HepG2 (cell line): ENCODE results near the gene SWI5. TPM values are rescaled to one million over a fixed set of nuclear protein-coding genes. Genes with fewer than 3 reads are reported as not detected.

Experiments
- FOXK2 ChIP-seq: fragments of 450-650 bp; IDR thresholded peaks from 2 replicates; pipeline ENCODE4 v1.6.1; 2016
- IRF9 ChIP-seq: sonication (generic); formaldehyde crosslinking; IDR thresholded peaks from 2 replicates; pipeline ENCODE4 v1.8.0; 2022; ENCODE audit warnings: missing genetic modification reagents, mild to moderate bottlenecking, borderline replicate concordance
- NCOA2 ChIP-seq: sonication (generic); formaldehyde crosslinking; IDR thresholded peaks from 2 replicates; pipeline ENCODE4 v1.8.0; 2022; ENCODE audit warnings: inconsistent platforms
- NR2F1 ChIP-seq, 2 experiments: fragments of 450-650 bp in 1 of 2; formaldehyde crosslinking in 1 of 2; IDR thresholded peaks; 2 replicates each; pipeline versions ENCODE4 v1.5.0 to v1.6.1; 2016 to 2020; ENCODE audit warnings: mild to moderate bottlenecking in 1 of 2, missing compliant biosample characterization in 1 of 2, missing genetic modification reagents in 1 of 2, moderate library complexity in 1 of 2
- NR2F6 ChIP-seq, 2 experiments: IDR thresholded peaks; 2 replicates each; pipeline ENCODE4 v1.6.1; 2016; ENCODE audit warnings: antibody characterized with exemption in 1 of 2, mild to moderate bottlenecking in 1 of 2
- PHF8 ChIP-seq: sonication (generic); formaldehyde crosslinking; IDR thresholded peaks from 2 replicates; pipeline ENCODE4 v1.5.0; 2020; ENCODE audit warnings: missing genetic modification reagents
- PRPF4 ChIP-seq: fragments of 200-400 bp; formaldehyde crosslinking; IDR thresholded peaks from 2 replicates; pipeline ENCODE4 v1.6.1; 2016; ENCODE audit warnings: low read length, low read depth; ENCODE audit not compliant: poor library complexity, severe bottlenecking
- RNF2 ChIP-seq: fragments of 450-650 bp; conservative IDR thresholded peaks from 2 replicates; pipeline ENCODE4 v1.6.1; 2016; ENCODE audit warnings: low read depth
- SP140L ChIP-seq: sonication (generic); formaldehyde crosslinking; IDR thresholded peaks from 2 replicates; pipeline ENCODE4 v1.4.0; 2020; ENCODE audit warnings: missing genetic modification reagents, borderline replicate concordance
- TAF15 ChIP-seq: fragments of 200-400 bp; formaldehyde crosslinking; IDR thresholded peaks from one replicate; pipeline ENCODE4 v1.6.1; 2018; ENCODE audit warnings: mild to moderate bottlenecking, low read depth, low read length; ENCODE audit not compliant: poor library complexity, severe bottlenecking
- TCF12 ChIP-seq, 2 experiments: fragments of 450-650 bp in 1 of 2; sonication (generic) in 1 of 2; formaldehyde crosslinking in 1 of 2; IDR thresholded peaks; 2 replicates each; pipeline versions ENCODE4 v1.6.1 to v1.8.0; 2017 to 2022; ENCODE audit warnings: antibody characterized with exemption in 1 of 2, mild to moderate bottlenecking in 1 of 2, missing genetic modification reagents in 1 of 2, moderate library complexity in 1 of 2
- TCF7L2 ChIP-seq: IDR thresholded peaks from 2 replicates; pipeline ENCODE4 v1.6.1; 2011; ENCODE audit warnings: mild to moderate bottlenecking, low read depth, low read length, moderate library complexity
- WIZ ChIP-seq: sonication (generic); formaldehyde crosslinking; IDR thresholded peaks from 2 replicates; pipeline ENCODE4 v1.5.1; 2020; ENCODE audit warnings: mild to moderate bottlenecking, missing genetic modification reagents
- ZEB1 ChIP-seq: IDR thresholded peaks from 2 replicates; pipeline ENCODE4 v1.6.1; 2012; ENCODE audit warnings: mild to moderate bottlenecking, low read depth, inconsistent platforms; ENCODE audit not compliant: insufficient replicate concordance
- ZFYVE20 ChIP-seq: sonication (generic); formaldehyde crosslinking; IDR thresholded peaks from 2 replicates; pipeline ENCODE4 v1.8.0; 2023; ENCODE audit warnings: low read depth, mild to moderate bottlenecking, moderate library complexity, missing genetic modification reagents, borderline replicate concordance
- ZNF24 ChIP-seq: fragments of 450-650 bp; IDR thresholded peaks from 2 replicates; pipeline ENCODE4 v1.6.1; 2017; ENCODE audit warnings: antibody characterized with exemption, mild to moderate bottlenecking
- ZNF33B ChIP-seq: sonication (generic); formaldehyde crosslinking; IDR thresholded peaks from 2 replicates; pipeline ENCODE4 v1.5.1; 2020; ENCODE audit warnings: mild to moderate bottlenecking, missing genetic modification reagents
- ZNF496 ChIP-seq: sonication (generic); formaldehyde crosslinking; IDR thresholded peaks from 2 replicates; pipeline ENCODE4 v1.8.1; 2023; ENCODE audit warnings: mild to moderate bottlenecking, moderate library complexity, missing genetic modification reagents; ENCODE audit not compliant: insufficient replicate concordance
- ZNF747 ChIP-seq: sonication (generic); formaldehyde crosslinking; IDR thresholded peaks from 2 replicates; pipeline ENCODE4 v1.8.1; 2023; ENCODE audit warnings: missing genetic modification reagents, mild to moderate bottlenecking, borderline replicate concordance
- ZNF816 ChIP-seq: sonication (generic); formaldehyde crosslinking; IDR thresholded peaks from 2 replicates; pipeline ENCODE4 v1.8.0; 2022; ENCODE audit warnings: missing genetic modification reagents, mild to moderate bottlenecking, borderline replicate concordance
- ZSCAN20 ChIP-seq: sonication (generic); formaldehyde crosslinking; IDR thresholded peaks from 2 replicates; pipeline ENCODE4 v1.4.0; 2020; ENCODE audit warnings: missing genetic modification reagents, mild to moderate bottlenecking, borderline replicate concordance
- polyA plus RNA-seq, 8 experiments: library from polyadenylated mRNA; depleted of rRNA in 3 of 8; stranded (reverse) in 7 of 8; unstranded in 1 of 8; fragments of >200 nt; fragmentation: Illumina TruSeq in 4 of 8; extraction: Trizol in 4 of 8; gene quantifications; 2 replicates each; pipeline versions ENCODE4 v1.2.1 to v1.2.3, GENCODE V29; 2011 to 2016; ENCODE audit warnings: low read depth in 4 of 8, missing spikeins in 1 of 8, mixed read lengths in 1 of 8; ENCODE audit not compliant: insufficient read depth in 1 of 8
- total RNA-seq, 5 experiments: library from RNA; depleted of rRNA; stranded (reverse); fragments of >200 nt; fragmentation: Illumina TruSeq; extraction: Trizol; gene quantifications; 2 replicates each; pipeline ENCODE4 v1.2.3, GENCODE V29; 2016; ENCODE audit warnings: low read depth in 1 of 5
- TF ChIP-seq, protein P1 (sequence below): sonication (generic); formaldehyde crosslinking; IDR thresholded peaks from 2 replicates; pipeline ENCODE4 v1.4.0; 2020; ENCODE audit warnings: low read depth, missing genetic modification reagents
- TF ChIP-seq, protein P2 (sequence below): sonication (generic); formaldehyde crosslinking; conservative IDR thresholded peaks from 2 replicates; pipeline ENCODE4 v1.4.0; 2020; ENCODE audit warnings: missing genetic modification reagents

SWI5 gene
- total and polyA plus RNA-seq, 2 of the 13 experiments (the other 11 are each of a cell fraction or from before 2014, with no cell fraction given): 39.2 to 41.0 TPM

GRCh38 chr9:128276008-128276573 is at the start of gene SWI5 (continued):
- no peak for TF ChIP-seq ZEB1
- TF ChIP-seq TAF15: peak; percentile 88
- peak; percentile 89 for TF ChIP-seq NR2F6 (IDR thresholded peaks at IDR 0.05)
- TF ChIP-seq NR2F6 (CRISPR knock-in tag; IDR thresholded peaks at IDR 0.05): peak; percentile 91
- TF ChIP-seq RNF2: no peak
- TF ChIP-seq ZNF747 (CRISPR knock-in tag): no peak
- no peak for TF ChIP-seq PRPF4
- no peak for TF ChIP-seq TCF7L2
- no peak for TF ChIP-seq TCF12 (IDR thresholded peaks at IDR 0.05)
- TF ChIP-seq TCF12 (CRISPR knock-in tag; IDR thresholded peaks at IDR 0.05): no peak
- no peak for TF ChIP-seq ZNF496
- peak; percentile 82 to 92; a peak in 3 of 4 replicates for TF ChIP-seq NR2F1 (CRISPR knock-in tag; IDR thresholded peaks at IDR 0.05)
- TF ChIP-seq, protein P1, sequence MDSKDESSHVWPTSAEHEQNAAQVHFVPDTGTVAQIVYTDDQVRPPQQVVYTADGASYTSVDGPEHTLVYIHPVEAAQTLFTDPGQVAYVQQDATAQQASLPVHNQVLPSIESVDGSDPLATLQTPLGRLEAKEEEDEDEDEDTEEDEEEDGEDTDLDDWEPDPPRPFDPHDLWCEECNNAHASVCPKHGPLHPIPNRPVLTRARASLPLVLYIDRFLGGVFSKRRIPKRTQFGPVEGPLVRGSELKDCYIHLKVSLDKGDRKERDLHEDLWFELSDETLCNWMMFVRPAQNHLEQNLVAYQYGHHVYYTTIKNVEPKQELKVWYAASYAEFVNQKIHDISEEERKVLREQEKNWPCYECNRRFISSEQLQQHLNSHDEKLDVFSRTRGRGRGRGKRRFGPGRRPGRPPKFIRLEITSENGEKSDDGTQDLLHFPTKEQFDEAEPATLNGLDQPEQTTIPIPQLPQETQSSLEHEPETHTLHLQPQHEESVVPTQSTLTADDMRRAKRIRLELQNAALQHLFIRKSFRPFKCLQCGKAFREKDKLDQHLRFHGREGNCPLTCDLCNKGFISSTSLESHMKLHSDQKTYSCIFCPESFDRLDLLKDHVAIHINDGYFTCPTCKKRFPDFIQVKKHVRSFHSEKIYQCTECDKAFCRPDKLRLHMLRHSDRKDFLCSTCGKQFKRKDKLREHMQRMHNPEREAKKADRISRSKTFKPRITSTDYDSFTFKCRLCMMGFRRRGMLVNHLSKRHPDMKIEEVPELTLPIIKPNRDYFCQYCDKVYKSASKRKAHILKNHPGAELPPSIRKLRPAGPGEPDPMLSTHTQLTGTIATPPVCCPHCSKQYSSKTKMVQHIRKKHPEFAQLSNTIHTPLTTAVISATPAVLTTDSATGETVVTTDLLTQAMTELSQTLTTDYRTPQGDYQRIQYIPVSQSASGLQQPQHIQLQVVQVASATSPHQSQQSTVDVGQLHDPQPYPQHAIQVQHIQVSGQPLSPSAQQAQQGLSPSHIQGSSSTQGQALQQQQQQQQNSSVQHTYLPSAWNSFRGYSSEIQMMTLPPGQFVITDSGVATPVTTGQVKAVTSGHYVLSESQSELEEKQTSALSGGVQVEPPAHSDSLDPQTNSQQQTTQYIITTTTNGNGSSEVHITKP (CRISPR knock-in tag): peak; percentile 20; the same call in 1 of the 2 replicates
- no peak for TF ChIP-seq SP140L (CRISPR knock-in tag)
- TF ChIP-seq PHF8 (CRISPR knock-in tag): peak; percentile 85
- no peak for TF ChIP-seq IRF9
- no peak for TF ChIP-seq WIZ (CRISPR knock-in tag)
- peak; percentile 30; the same call in 1 of the 2 replicates for TF ChIP-seq NCOA2 (CRISPR knock-in tag)
- no peak for TF ChIP-seq ZNF33B
- no peak for TF ChIP-seq ZSCAN20
- no peak for TF ChIP-seq ZNF816 (CRISPR knock-in tag)
- no peak for TF ChIP-seq ZNF24
- TF ChIP-seq ZFYVE20 (CRISPR knock-in tag): no peak
- TF ChIP-seq, protein P2, sequence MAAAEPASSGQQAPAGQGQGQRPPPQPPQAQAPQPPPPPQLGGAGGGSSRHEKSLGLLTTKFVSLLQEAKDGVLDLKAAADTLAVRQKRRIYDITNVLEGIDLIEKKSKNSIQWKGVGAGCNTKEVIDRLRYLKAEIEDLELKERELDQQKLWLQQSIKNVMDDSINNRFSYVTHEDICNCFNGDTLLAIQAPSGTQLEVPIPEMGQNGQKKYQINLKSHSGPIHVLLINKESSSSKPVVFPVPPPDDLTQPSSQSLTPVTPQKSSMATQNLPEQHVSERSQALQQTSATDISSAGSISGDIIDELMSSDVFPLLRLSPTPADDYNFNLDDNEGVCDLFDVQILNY (CRISPR knock-in tag): peak; percentile 57; the same call in 1 of the 2 replicates
- TF ChIP-seq FOXK2: no peak
